ENCODE data around the gene SLC29A1.
"Not testable (repeated sequence)": the region's sequence is repeated elsewhere in the genome, so short reads cannot be mapped to it uniquely, and the experiment has no call there.

DNA sequence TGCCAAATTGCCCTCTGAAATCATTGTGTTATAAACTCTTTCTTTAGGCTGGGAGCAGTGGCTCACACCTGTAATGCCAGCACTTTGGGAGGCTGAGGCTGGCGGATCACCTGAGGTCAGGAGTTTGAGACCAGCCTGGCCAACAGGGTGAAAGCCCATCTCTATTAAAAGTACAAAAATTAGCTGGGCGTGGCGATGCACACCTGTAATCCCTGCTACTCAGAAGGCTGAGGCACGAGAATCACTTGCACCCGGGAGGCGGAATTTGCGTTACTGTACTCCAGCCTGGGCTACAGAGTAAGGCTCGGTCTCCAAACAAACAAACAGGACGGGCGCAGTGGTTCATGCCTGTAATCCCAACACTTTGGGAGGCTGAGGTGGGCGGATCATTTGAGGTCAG is 27.0 kb upstream of the SLC29A1 start:
- TF ChIP-seq, protein P1, sequence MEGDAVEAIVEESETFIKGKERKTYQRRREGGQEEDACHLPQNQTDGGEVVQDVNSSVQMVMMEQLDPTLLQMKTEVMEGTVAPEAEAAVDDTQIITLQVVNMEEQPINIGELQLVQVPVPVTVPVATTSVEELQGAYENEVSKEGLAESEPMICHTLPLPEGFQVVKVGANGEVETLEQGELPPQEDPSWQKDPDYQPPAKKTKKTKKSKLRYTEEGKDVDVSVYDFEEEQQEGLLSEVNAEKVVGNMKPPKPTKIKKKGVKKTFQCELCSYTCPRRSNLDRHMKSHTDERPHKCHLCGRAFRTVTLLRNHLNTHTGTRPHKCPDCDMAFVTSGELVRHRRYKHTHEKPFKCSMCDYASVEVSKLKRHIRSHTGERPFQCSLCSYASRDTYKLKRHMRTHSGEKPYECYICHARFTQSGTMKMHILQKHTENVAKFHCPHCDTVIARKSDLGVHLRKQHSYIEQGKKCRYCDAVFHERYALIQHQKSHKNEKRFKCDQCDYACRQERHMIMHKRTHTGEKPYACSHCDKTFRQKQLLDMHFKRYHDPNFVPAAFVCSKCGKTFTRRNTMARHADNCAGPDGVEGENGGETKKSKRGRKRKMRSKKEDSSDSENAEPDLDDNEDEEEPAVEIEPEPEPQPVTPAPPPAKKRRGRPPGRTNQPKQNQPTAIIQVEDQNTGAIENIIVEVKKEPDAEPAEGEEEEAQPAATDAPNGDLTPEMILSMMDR (IDR thresholded peaks at IDR 0.05; ENCODE audit: extremely low read depth in 1 of 2, insufficient read depth in 1 of 2, low read depth in 1 of 2, low read length in 2 of 2): not testable (repeated sequence)
- not testable (repeated sequence) for TF ChIP-seq JUN (IDR thresholded peaks at IDR 0.05; ENCODE audit: borderline replicate concordance, insufficient read depth, insufficient read length, low read depth); EZH2 (IDR thresholded peaks at IDR 0.05; ENCODE audit: borderline replicate concordance, low read depth, low read length, severe bottlenecking); POLR2A (IDR thresholded peaks at IDR 0.05; ENCODE audit: low read depth, low read length); POLR2AphosphoS5 (IDR thresholded peaks at IDR 0.05; ENCODE audit: insufficient read depth, low read depth, low read length)
